Hematopoietic multipotent progenitor cell (in vitro differentiated cells): ENCODE results near the gene TMEM143. TPM values are rescaled to one million over a fixed set of nuclear protein-coding genes. Genes with fewer than 3 reads are reported as not detected.

ENCODE experiments used
- DNase-seq, 3 donors: peaks; one replicate each; pipeline ENCODE4 v3.0.0-alpha.2; 2011 to 2015; ENCODE audit warnings: low read depth in 2 of 3, low spot score in 2 of 3
- total RNA-seq: library from RNA; depleted of rRNA; stranded (reverse); fragments of >200 nt; gene quantifications from one replicate; pipeline ENCODE4 v1.2.3, GENCODE V29; 2012

The TMEM143 gene
- total RNA-seq, 1 donor, result 6.2 TPM

DNA sequence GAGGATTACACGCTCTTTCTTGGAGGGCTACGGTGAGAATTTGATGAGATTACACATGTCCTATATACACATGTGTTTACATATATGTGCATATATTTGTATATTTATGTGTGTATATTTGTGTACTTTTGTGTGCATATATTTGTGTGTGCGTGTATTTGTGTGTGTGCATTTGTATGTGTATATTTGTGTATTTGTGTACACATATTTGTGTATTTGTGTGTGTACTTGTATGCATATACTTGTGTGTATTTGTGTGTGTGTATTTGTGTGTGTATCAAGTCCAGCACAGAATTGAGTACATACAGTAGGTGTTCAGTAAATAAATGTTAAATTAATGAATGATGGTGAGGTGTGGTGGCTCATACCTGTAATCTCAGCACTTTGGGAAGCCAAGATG lies 1.8 kb downstream of the TMEM143 start:
- no peak for DNase-seq

DNA sequence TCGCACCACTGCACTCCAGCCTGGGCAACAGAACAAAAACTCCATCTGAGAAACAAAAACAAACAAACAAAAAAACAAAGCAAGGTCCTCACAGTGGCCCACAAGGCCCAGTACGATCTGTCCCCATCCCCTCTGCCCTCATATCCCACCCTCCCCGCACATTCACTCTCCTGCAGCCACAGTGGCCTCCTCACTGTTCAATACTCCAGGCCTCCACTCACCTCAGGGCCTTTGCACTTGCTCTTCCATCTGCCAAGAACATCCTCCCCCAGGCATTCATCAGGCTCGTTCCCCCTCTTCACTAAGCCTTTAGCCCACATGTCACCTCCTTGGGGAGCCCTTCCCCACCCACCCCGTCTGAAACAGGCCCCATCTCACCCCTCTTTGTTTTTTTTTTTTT lies 4.6 kb downstream of the TMEM143 start:
- DNase-seq, result no peak

- no peak for DNase-seq
These were observed 8.3 kb downstream of the TMEM143 start for GRCh38 chr19:48355365-48355954.

DNA sequence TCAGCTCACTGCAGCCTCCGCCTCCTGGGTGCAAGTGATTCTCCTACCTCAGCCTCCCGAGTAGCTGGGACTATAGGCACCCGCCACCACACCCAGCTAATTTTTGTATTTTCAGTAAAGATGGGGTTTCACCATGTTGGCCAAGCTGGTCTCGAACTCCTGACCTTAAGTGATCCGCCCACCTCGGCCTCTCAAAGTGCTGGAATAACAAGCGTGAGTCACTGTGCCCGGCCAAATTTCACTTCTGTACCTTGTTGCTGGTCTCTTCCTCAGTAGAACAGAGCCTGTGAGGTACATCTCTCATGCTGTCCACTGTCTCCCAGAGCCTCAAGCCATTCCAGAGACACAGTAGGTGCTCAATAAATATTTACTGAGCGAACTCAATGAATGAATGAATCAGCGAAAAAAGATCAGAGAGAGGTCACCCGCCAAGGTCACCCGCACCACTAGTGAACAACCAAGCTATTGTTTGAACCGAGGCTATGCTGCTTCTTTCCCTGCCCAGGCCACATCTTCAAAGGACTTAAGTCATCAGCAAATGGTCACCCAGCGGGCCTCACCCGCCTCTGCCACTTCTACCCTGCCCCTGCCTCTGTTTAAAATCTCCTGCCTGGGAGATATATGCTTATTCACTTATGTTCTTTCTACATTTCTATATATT lies 9.3 kb downstream of the TMEM143 start:
- no peak for DNase-seq

DNA sequence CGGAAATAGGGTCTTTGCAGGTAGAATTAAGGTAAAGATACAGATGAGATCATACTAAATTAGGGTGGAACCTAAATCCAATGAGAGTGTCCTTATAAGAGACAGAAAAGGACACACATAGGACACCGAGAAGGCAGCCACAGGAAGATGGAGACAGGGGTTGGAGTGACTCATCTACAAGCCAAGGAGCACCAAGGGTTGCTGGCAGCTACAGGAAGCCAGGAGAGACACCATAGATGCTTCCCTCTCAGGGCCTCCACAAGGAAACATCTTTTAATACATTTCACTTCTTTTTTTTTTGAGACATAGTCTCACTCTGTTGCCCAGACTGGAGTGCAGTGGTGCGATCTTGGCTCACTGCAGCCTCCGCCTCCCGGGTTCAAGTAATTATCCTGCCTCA lies 10.1 kb downstream of the TMEM143 start:
- DNase-seq, result no peak

DNA sequence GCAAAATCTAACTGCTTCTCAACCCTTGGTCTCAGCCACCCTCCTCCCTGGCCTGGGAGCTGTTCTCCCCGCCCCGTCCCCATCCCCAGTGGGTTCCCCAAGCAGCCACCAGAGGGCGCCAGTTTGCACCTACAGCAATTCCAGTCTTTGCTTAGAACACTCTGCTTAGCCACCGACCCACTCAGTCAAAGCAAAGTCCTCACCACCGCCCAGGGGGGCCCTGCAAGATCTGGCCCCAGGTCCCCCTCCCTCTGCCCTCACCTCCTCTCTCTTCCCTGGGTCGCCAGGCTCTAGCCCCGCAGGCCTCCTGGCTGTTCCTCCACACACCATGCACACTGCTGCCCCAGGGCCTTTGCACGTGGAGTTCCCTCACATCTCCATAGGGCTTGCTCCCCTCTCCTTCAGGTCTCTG lies 12.4 kb downstream of the TMEM143 start:
- peak; percentile 55 to 83 (median 73) for DNase-seq

- no peak for DNase-seq
These were observed 12.9 kb downstream of the TMEM143 start for GRCh38 chr19:48350856-48351255.

- no peak for DNase-seq
These were observed 15.0 kb downstream of the TMEM143 start for GRCh38 chr19:48348737-48349136.

DNA sequence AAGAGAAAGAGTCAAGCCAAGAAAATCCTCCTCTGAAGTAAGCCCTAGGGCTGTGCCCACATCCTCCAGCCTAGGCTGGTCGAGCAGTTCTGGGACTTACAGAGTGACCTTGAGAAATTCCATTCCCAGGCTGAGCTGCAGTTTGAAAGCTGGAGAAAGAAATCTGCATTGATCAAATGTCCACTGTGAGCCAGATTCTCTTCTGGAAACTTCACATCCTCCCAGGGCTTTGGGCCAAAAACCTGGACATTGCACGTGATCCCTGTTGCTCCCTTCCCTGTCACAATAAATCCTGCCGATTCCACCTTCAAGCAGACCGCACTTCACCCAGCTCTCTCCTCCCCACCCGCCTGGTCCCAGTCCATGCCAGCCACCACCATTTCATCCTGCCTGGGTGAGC lies 15.7 kb downstream of the TMEM143 start:
- DNase-seq, result no peak

- DNase-seq, result no peak
These were observed 17.5 kb downstream of the TMEM143 start for GRCh38 chr19:48346191-48346590.

DNA sequence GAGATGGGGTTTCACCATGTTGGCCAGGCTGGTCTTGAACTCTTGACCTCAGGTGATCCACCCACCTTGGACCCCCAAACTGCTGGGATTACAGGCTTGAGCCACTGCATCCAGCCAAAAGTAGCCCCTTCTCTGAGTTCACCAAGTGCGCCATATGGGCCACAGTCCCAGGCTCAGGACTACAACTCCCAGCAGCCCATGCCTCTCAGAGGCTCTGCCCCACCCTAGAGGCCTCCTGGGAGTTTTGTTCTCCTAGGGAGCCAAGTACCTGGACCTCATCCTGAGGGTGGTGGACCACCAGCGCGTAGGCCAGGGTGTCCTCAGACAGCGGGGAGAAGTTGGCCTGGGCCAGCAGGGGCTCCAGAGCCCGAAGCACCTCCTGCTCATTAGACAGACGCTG lies 18.8 kb downstream of the TMEM143 start:
- DNase-seq, result no peak

GRCh38 chr19:48342841-48343540 lies 20.7 kb downstream of the TMEM143 start:
- no peak for DNase-seq

GRCh38 chr19:48342414-48342738 lies 21.4 kb downstream of the TMEM143 start:
- no peak for DNase-seq

DNA sequence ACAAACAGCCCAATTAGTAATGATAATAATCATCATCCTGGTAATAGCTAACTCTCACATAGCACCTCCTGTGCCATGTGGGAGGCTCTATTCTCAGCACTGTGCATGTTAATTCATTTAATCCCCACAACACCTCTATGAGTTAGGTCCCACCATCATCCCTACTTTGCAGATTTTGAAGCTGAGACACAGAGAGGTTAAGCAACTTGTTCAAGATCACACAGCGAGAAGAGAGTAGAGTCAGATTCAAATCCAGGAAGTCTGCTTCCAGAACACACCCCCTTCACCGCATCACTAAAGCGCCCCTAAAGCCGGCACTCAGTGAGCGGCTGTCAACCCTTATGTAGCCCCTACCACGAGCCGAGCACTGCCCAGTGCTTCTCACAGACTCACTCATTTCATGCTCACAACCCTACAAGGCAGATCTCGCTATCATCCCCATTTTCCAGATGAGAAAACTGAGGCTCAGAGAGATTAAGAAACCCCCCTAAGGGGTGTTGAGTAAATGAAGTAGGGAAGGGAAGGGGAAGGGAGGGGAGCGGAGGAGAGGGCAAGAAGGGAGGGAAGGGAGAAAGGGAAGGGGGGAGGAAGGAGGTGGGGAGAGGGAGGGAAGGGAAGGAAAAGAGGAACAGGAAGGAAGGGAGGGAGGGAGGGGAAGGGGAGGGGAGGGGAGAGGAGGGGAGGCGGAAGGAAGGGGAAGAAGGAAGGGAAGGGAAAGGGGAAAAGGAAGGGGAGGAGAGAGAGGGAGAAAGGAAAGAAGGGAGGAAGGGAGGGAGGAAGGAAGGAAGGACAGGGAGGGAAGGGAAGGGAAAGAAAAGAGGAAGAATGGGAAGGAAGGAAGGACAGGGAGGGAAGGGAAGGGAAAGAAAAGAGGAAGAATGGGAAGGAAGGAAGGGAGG lies 22.0 kb downstream of the TMEM143 start:
- no peak for DNase-seq

DNA sequence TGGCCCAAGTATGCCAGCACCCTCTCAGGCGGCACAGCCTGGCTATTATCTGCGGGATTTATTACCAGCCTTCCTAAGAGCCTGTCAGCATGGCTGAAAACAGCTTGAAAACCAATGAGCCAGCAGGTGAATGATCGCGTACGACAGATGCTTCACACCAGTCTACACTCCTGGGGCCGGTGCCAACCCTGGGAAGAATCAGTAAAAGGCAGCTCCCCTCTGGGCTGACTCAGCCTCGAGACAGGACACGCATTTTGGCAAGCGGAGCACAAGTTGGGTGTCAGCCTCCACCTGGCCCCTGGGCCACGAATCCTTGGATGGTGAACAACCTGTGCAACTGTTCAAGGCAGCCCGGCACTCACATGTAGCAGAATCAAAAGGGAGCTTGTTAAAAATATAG lies 22.7 kb downstream of the TMEM143 start:
- no peak for DNase-seq

GRCh38 chr19:48338802-48339503 lies 24.8 kb downstream of the TMEM143 start:
- DNase-seq, result no peak

- no peak for DNase-seq
These were observed 25.4 kb downstream of the TMEM143 start for GRCh38 chr19:48338253-48338755.

DNA sequence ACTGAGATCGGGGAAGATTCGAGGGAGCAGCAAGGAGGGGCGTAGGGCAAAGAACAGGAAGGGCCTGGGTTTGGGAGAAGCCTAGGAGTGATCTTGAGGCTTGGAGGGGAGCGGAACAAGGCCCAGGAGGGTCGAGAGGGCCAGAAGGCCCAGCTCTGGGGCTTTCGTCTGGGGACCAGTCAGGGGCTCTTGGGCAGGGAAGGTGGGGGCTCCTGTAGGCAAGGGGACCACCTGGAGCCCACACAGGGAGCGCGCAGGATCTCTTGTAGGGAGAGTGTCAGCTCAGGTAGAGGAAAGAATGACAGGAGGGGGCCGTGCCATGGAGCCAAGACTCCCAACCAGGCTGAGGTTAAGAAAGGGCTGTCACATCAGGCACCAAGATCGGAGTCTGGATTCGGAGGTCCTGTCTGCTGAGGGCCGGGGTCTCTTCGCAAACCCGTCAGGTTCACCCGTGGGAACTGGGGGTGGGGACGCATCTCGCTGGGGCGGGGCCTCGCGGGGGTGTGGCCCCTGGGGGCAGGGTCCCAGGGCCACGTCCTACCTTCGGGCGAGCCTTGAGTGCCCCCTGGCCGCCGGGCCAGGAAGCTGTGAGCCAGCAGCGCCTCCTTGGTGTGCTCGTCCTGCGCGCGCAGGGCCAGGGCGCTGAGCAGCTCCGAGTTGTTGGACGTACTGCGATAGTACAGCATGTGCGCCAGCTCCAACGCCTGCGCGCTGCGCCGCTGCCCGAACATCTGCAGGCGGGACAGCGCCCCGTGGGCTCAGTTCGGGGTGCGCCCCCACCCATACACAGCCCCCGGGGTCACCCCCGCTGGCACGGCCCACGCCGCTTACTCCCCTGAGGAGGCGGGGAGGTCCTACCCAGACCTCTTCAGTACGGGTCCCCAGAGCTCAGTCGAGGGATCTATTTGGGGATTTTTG lies 30.0 kb downstream of the TMEM143 start:
- peak; percentile 86 to 97 (median 95) for DNase-seq
